NCI-H345 treated with DMSO at 0.1 percent for 48 hours (cell line): Measurements from ENCODE around the gene TM6SF1.
"Not testable (repeated sequence)": the region's sequence is repeated elsewhere in the genome, so short reads cannot be mapped to it uniquely, and the experiment has no call there.

Experiments
- DNase-seq: peaks from one replicate; lab custom pipeline; 2025; ENCODE audit not compliant: unreplicated experiment; lab: John Stamatoyannopoulos, UW

TM6SF1 gene

DNA sequence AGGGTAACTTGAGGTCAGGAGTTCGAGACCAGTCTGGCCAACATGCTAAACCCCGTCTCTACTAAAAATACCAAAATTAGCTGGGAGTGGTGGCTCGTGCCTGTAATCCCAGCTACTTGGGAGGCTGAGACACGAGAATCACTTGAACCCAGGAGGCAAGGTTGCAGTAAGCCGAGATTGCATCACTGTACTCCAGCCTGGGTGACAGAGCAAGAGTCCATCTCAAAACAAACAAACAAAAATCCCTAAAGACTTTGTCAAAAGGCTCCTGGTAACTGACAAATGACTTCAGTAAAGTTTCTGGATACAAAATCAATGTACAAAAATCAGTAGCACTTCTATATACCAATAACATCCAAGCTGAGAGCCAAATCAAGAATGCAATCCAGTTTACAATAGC, 62.1 kb downstream of the TM6SF1 start:
- not testable (repeated sequence) for DNase-seq

DNA sequence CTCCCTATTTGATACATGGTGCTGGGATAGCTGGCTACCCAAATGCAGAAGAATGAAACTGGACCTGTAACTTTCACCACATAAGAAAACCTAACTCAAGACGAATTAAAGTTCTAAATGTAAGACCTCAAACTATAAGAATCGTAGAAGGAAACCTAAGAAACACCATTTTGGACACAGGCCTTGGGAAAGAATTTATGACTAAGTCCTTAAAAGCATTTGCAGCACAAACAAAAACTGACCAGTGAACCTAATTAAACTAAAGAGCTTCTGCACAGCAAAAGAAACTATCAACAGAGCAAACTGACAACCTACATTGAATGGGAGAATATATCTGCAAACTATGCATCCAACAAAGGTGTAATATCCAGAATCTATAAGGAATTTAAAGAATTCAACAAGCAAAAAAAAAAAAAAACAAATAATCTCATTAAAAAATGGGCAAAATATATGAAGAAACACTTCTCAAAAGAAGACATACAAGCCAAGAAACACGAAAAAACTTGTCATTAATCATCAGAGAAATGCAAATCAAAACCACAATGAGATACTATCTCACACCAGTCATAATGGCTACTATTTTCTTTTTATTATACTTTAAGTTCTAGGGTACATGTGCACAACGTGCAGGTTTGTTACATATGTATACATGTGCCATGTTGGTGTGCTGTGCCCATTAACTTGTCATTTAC, 63.2 kb downstream of the TM6SF1 start:
- DNase-seq = no peak

DNA sequence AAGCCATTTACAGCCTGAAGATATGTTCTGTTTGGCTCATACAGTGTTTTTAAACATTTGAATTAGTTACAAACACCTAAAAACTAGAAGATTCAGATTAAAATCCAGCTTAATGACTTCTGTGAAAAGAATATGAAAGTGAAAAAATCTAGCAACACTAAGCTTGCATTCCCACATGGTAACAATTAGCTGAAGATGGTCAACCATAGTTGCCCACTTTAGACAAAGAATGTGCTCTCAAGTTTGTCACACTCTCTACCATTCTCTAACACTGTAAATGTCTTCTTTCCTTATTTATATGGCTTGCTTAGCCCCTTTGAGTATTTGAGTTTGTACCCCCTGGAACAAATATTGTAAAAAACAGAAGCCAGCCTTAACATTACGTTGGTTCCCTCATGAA, 67.4 kb downstream of the TM6SF1 start:
- DNase-seq = no peak

DNA sequence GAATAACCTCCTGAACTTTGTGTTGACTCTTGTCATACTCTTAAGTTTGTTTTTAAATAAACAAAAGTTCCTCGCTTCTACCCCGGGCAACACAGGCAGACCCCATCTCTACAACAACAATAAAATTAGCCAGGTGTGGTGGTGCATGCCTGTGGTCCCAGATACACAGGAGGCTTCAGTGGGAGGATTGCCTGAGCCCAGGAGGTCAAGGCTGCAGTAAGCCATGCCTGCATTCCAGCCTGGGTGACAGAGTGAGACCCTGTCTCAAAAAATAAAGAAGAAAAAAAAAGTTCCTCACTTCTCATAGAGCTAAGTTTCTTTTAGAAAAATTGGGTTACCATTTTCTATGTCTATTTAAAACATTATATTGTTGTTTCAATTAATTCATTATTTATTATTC, 70.9 kb downstream of the TM6SF1 start:
- no peak for DNase-seq

- DNase-seq = no peak
Measured at GRCh38 chr15:83178869-83179325, 71.5 kb downstream of the TM6SF1 start.

GRCh38 chr15:83185561-83185960, 78.1 kb downstream of the TM6SF1 start:
- no peak for DNase-seq
